Mucosa of descending colon (tissue), 3 donors: ENCODE measurements around the gene HOXC13. TPM values are rescaled to one million over a fixed set of nuclear protein-coding genes. Genes with fewer than 3 reads are reported as not detected.

ENCODE experiments used
- ATAC-seq: fragments of 200-7000 bp; cut with Tn5 transposase; one replicate; pipeline ENCODE4 v1.9.1; 2020; ENCODE audit warnings: mild to moderate bottlenecking, moderate library complexity
- DNase-seq, 3 donors: peaks; one replicate each; pipeline ENCODE4 v3.0.0-alpha.2; 2020
- H3K36me3 ChIP-seq: fragments of 200-600 bp; one replicate; pipeline ENCODE4 v1.8.0; 2021; ENCODE audit warnings: low read depth, mild to moderate bottlenecking
- H3K4me1 ChIP-seq: fragments of 200-600 bp; one replicate; pipeline ENCODE4 v1.8.0; 2021; ENCODE audit warnings: low read depth, mild to moderate bottlenecking
- H3K4me3 ChIP-seq: fragments of 200-600 bp; one replicate; pipeline ENCODE4 v1.8.0; 2021; ENCODE audit warnings: mild to moderate bottlenecking
- H3K9me3 ChIP-seq: fragments of 200-600 bp; one replicate; pipeline ENCODE4 v1.8.0; 2021; ENCODE audit warnings: mild to moderate bottlenecking
- CTCF ChIP-seq: fragments of 200-600 bp; IDR thresholded peaks from one replicate; pipeline ENCODE4 v1.8.0; 2022; ENCODE audit warnings: antibody characterized with exemption, mild to moderate bottlenecking
- intact Hi-C, 2 donors: fragments of 100-400 bp; cut with DNase I in 1 of 2; cut with micrococcal nuclease in 1 of 2; formaldehyde crosslinking; loops; one replicate each; pipeline versions ENCODE4 v1.11.0 to v1.11.1; 2022; cut with DNase I, micrococcal nuclease
- total RNA-seq, 3 donors: library from RNA; stranded (reverse); fragmentation: NEBNext Ultra II Directional in 2 of 3; extraction: Animal tissue kit (Norgen Biotek cat#: 25700) in 2 of 3; gene quantifications; one replicate each; pipeline versions ENCODE4 v1.2.1 to v1.2.4, GENCODE V29; 2021 to 2023
- donor health status: DM: no; HTN: no; CAD: no; lungs with moderate emphysema.
- donor health status: DM: no; HTN: no; CAD: no.
- donor health status: DM: no; HTN: yes; CAD: no.

HOXC13 gene
- total RNA-seq, 3 donors from 2014 or later, result not detected

GRCh38 chr12:53984901-53985691, 46.5 kb downstream of the HOXC13 start, which contains the start of gene HOXC10:
HOXC10 (plus strand) TSS chr12:53985146; CDS start chr12:53985260, 114 bp downstream.
- DNase-seq (peak; percentile 66 to 77 (median 75)), ATAC-seq (peak; percentile 82)
- TF ChIP-seq CTCF, result no peak
- peaks cover 12% of the 10 kb centered on the region for H3K4me1 ChIP-seq
- no peak within 1 kb of the TSS for H3K4me3 ChIP-seq
- H3K9me3 ChIP-seq, result no peaks in the 10 kb centered on the region
- intact Hi-C loops, result no loop called here
- H3K36me3 ChIP-seq, result no peaks in the 10 kb centered on the region

- ATAC-seq, result no peak
- H3K4me1 ChIP-seq, result peaks cover 13% of the 10 kb centered on the region
- intact Hi-C loops, result no loop called here
- no peaks in the 10 kb centered on the region for H3K9me3 ChIP-seq
- TF ChIP-seq CTCF, result no peak
- H3K4me3 ChIP-seq, result no peak overlapping the region
- H3K36me3 ChIP-seq, result no peaks in the 10 kb centered on the region
- DNase-seq, result no peak
These were observed 47.0 kb downstream of the HOXC13 start for GRCh38 chr12:53985692-53985993.

GRCh38 chr12:53985994-53986685, 47.5 kb downstream of the HOXC13 start:
- Histone ChIP-seq H3K4me1 (peaks cover 15% of the 10 kb centered on the region), H3K9me3 (no peaks in the 10 kb centered on the region), H3K36me3 (no peaks in the 10 kb centered on the region), H3K4me3 (no peak overlapping the region)
- peak in 1 of 3 donors; percentile 46 for DNase-seq
- peak; percentile 24 for ATAC-seq
- no peak for TF ChIP-seq CTCF
- intact Hi-C loops, result no loop called here

- Histone ChIP-seq H3K4me3 (no peak overlapping the region), H3K36me3 (no peaks in the 10 kb centered on the region), H3K9me3 (no peaks in the 10 kb centered on the region), H3K4me1 (peaks cover 15% of the 10 kb centered on the region)
- TF ChIP-seq CTCF, result no peak
- intact Hi-C loops, result no loop called here
- no peak for ATAC-seq
- peak in 1 of 3 donors; percentile 18 for DNase-seq
These were observed 48.3 kb downstream of the HOXC13 start for GRCh38 chr12:53986686-53987483.

GRCh38 chr12:53987787-53988230, 49.2 kb downstream of the HOXC13 start:
- no peaks in the 10 kb centered on the region for H3K9me3 ChIP-seq
- H3K4me1 ChIP-seq, result peaks cover 15% of the 10 kb centered on the region
- no peak overlapping the region for H3K4me3 ChIP-seq
- no peak for DNase-seq
- no peak for TF ChIP-seq CTCF
- ATAC-seq, result no peak
- intact Hi-C loops, result no loop called here
- no peaks in the 10 kb centered on the region for H3K36me3 ChIP-seq
